ENCODE data around the gene ZNF526.

DNA sequence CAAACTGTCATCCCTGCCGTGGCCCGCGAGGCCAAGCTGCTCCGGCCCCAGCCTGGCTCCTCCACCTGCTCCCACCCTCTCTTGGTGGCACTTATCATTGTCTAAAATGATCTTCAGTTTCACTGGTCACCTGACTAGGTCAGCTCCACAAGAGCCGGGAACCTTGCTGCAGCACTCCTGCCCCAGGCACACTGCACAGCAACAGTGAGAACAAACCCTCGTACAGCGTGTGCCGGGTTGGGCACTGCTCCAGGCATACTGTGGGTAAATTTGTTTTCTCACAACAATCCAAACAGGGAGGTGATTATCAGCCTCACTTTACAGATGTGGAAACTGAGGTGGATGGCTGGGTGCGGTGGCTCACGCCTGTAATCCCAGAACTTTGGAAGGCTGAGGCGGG, 11.5 kb upstream of the ZNF526 start:
- TF ChIP-seq, protein P1, sequence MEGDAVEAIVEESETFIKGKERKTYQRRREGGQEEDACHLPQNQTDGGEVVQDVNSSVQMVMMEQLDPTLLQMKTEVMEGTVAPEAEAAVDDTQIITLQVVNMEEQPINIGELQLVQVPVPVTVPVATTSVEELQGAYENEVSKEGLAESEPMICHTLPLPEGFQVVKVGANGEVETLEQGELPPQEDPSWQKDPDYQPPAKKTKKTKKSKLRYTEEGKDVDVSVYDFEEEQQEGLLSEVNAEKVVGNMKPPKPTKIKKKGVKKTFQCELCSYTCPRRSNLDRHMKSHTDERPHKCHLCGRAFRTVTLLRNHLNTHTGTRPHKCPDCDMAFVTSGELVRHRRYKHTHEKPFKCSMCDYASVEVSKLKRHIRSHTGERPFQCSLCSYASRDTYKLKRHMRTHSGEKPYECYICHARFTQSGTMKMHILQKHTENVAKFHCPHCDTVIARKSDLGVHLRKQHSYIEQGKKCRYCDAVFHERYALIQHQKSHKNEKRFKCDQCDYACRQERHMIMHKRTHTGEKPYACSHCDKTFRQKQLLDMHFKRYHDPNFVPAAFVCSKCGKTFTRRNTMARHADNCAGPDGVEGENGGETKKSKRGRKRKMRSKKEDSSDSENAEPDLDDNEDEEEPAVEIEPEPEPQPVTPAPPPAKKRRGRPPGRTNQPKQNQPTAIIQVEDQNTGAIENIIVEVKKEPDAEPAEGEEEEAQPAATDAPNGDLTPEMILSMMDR (IDR thresholded peaks at IDR 0.05): no peak
- TF ChIP-seq POLR2A (IDR thresholded peaks at IDR 0.05): no peak
- no peak for TF ChIP-seq EP300 (IDR thresholded peaks at IDR 0.05)

Measured in ovary (tissue), 3 donors.